ENCODE data around the gene SPZ1.

Gene SPZ1

GRCh38 chr5:80339116-80339515, 19.3 kb downstream of the SPZ1 start:
- DNase-seq (ENCODE audit: low read depth) = no peak

GRCh38 chr5:80341016-80341775, 21.4 kb downstream of the SPZ1 start:
- DNase-seq (ENCODE audit: low read depth) = peak; percentile 20

GRCh38 chr5:80343067-80343466, 23.3 kb downstream of the SPZ1 start:
- DNase-seq (ENCODE audit: low read depth) = no peak

- no peak for DNase-seq (ENCODE audit: low read depth)
Observed at GRCh38 chr5:80346055-80346454, 26.3 kb downstream of the SPZ1 start.

- no peak for DNase-seq (ENCODE audit: low read depth)
Observed at GRCh38 chr5:80348171-80348570, 28.4 kb downstream of the SPZ1 start.

GRCh38 chr5:80351019-80351418, 31.2 kb downstream of the SPZ1 start:
- peak; percentile 33 for DNase-seq (ENCODE audit: low read depth)

- DNase-seq (ENCODE audit: low read depth) = no peak
Observed at GRCh38 chr5:80355686-80356085, 35.9 kb downstream of the SPZ1 start.

- DNase-seq (ENCODE audit: low read depth) = no peak
Observed at GRCh38 chr5:80357671-80358070, 37.9 kb downstream of the SPZ1 start.

GRCh38 chr5:80360914-80361444, 41.2 kb downstream of the SPZ1 start:
- DNase-seq (ENCODE audit: low read depth) = no peak

GRCh38 chr5:80364892-80365291, 45.1 kb downstream of the SPZ1 start:
- no peak for DNase-seq (ENCODE audit: low read depth)

GRCh38 chr5:80368661-80369480, 49.1 kb downstream of the SPZ1 start:
- no peak for DNase-seq (ENCODE audit: low read depth)

- no peak for DNase-seq (ENCODE audit: low read depth)
Observed at GRCh38 chr5:80369521-80369920, 49.7 kb downstream of the SPZ1 start.

GRCh38 chr5:80370390-80370789, 50.6 kb downstream of the SPZ1 start:
- DNase-seq (ENCODE audit: low read depth) = no peak
